ENCODE results near the gene EIF4EBP3.
A peak's percentile ranks its signal among the peaks of the same experiment; 100 is the strongest.

Gene EIF4EBP3

DNA sequence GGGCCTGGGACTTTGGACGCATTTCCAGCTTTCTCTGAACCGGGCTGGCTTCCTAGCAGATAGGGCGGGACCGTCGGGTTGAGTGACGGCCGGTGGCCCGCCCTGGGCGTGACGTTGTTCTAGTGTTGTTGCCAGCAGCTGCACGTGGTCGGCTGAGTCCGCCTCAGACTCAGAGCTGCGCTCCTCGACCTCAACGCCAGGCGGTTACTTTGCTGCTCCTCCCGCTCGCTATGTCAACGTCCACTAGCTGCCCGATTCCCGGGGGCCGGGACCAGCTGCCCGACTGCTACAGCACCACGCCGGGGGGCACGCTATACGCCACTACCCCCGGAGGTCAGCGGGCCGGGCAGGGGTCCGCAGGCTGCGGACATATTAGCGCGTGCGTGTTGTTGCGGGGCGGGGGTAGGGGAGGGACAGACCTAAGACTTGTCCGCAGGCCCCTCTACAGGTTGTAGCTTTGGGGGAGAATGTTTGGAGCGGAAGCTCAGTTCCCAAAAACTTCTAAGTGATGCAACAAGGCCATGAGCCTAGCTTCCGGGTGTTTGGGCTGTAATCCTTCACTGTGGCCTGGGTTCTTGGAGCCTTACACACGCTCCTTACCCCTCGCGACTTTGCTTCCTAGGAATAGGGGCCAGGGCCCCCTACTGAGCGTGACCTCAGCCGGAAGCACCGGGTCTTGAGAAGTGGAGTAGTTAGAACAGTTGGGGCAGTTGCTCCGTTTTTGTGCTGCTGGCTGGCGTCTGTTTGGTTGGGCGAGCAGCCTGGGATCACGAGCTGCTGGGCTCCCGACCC lies at the start of gene EIF4EBP3:
Gene EIF4EBP3, plus strand, starts transcription at position 155 of the 792 bp plus-strand sequence. Its CDS starts 76 bp downstream, at position 231.
- peaks cover 65% of the 10 kb centered on the region for H3K36me3 ChIP-seq
- H4K20me1 ChIP-seq: no peaks in the 10 kb centered on the region
- TF ChIP-seq Cebpa-rat (IDR thresholded peaks at IDR 0.05): no peak
- no peaks in the 10 kb centered on the region for H3K9me3 ChIP-seq
- peak within 1 kb of the TSS; percentile 91 for H3K27ac ChIP-seq
- H3K9ac ChIP-seq: peak within 1 kb of the TSS; percentile 82
- H3K27me3 ChIP-seq: no peaks in the 10 kb centered on the region
- H3K4me2 ChIP-seq: peak within 1 kb of the TSS; percentile 83
- peak within 1 kb of the TSS; percentile 68 for H3K4me3 ChIP-seq
- H3K4me1 ChIP-seq: peaks cover 42% of the 10 kb centered on the region

DNA sequence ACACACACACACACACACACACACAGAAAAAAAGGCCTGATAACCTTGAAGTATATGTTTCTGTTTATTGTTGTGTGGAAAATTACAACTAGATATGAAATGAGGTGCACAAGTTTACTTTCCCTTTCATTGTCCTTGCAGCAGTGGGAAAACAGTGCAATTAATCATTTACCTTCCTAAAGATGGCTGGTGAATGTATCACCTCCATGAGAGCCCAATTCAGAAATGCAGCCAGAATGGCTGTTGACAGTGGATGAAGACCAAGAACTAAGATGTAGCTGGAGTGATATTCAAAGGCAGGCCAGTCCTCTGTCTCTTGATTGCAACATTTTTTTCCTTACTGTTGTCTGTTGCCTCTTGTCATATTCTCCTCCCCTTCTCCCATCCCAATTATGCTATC lies 49.6 kb upstream of the EIF4EBP3 start:
- no peak overlapping the region for H3K27ac ChIP-seq
- H3K36me3 ChIP-seq: peaks cover 61% of the 10 kb centered on the region
- 0 out of 2 replicates have a peak, but pooled peaks cover 6% of the 10 kb centered on the region for H4K20me1 ChIP-seq
- H3K4me2 ChIP-seq: no peak overlapping the region
- no peak for TF ChIP-seq Cebpa-rat (IDR thresholded peaks at IDR 0.05)
- no peak overlapping the region for H3K4me3 ChIP-seq
- H3K9me3 ChIP-seq: no peaks in the 10 kb centered on the region
- H3K27me3 ChIP-seq: no peaks in the 10 kb centered on the region
- no peaks in the 10 kb centered on the region for H3K4me1 ChIP-seq
- H3K9ac ChIP-seq: no peak overlapping the region

DNA sequence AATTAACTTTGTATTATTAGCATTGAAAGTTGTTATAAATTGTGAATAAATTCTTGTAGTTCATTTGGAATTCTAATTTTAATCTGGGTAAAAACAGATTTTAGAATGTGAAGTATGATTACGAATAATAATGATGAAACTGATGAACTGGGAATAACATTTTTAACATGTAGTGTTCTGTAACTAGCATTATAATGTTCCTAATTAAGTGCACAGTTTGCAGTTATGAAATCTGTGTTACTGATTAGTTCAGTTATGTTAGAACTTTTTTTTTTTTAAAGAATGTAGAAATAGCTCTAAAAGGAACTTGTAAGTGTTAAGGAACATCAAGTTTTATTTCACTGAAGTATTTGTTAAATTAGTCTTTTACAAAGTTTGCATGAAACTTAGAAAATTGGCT lies 48.9 kb upstream of the EIF4EBP3 start:
- Histone ChIP-seq H3K36me3 (peaks cover 58% of the 10 kb centered on the region), H3K27me3 (no peaks in the 10 kb centered on the region)

DNA sequence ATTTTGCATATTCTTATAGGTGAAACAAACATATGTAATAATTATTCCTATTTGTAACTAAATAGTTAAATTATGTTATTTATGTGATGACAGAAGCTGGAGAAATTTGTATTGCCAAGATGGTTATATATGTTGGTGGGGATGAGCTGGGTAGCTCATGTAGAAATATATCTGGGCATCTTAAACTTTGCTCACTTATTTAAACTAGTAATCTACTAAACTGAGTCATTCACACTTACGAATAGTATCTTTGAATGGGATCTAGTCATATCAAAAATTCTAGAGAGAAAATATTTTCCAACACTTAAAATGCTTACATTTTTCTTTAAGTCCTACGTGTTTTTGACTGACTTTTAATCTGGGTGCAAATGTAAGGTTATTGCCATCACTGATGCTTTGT lies 44.6 kb upstream of the EIF4EBP3 start:
- Histone ChIP-seq H3K36me3 (peaks cover 65% of the 10 kb centered on the region), H4K20me1 (no peaks in the 10 kb centered on the region), H3K4me2 (no peak overlapping the region), H3K27me3 (no peaks in the 10 kb centered on the region), H3K4me3 (no peak overlapping the region), H3K4me1 (no peaks in the 10 kb centered on the region), H3K9ac (no peak overlapping the region), H3K27ac (no peak overlapping the region), H3K9me3 (no peaks in the 10 kb centered on the region)
- no peak for TF ChIP-seq Cebpa-rat (IDR thresholded peaks at IDR 0.05)

More for the DNA sequence above, 48.9 kb upstream of the EIF4EBP3 start:
- Histone ChIP-seq H3K4me3 (no peak overlapping the region), H3K9ac (no peak overlapping the region), H4K20me1 (no peaks in the 10 kb centered on the region), H3K27ac (no peak overlapping the region), H3K9me3 (no peaks in the 10 kb centered on the region), H3K4me2 (no peak overlapping the region), H3K4me1 (no peaks in the 10 kb centered on the region)
- TF ChIP-seq Cebpa-rat (IDR thresholded peaks at IDR 0.05): no peak

DNA sequence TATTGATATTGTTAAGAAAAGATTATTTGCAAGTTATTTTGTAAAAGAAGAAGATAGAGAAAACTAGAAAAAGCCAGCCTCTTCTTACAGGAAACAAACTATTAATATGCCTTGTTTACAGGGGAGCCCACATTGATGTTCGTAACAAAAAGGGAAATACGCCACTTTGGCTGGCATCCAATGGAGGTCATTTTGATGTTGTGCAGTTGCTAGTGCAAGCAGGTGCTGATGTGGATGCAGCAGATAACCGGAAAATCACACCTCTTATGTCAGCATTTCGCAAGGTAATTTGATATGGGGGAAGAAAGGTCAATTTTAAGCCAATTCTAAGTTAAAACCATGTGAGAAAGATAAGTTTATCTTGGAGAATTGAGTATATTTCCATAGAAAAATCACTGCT lies 37.6 kb upstream of the EIF4EBP3 start:
- peaks cover 98% of the 10 kb centered on the region for H3K36me3 ChIP-seq

DNA sequence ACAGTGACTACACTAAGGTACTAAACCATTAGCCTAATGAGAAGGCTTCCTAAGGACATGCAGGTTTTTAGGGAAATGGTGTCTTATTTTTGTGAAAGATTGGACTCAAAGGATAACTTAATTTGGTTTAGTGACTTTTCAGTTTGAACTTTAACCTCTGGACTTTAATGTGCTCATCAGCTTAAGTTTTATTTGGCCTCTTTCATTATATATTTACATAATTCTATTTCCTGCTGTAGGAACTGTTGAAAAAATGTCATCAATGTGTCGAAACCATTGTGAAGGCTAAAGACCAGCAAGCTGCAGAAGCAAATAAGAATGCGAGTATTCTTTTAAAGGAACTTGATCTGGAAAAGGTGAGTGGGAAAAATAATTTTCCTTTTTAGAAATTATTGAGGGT lies 34.3 kb upstream of the EIF4EBP3 start:
- TF ChIP-seq Cebpa-rat (IDR thresholded peaks at IDR 0.05): no peak
- Histone ChIP-seq H3K27ac (no peak overlapping the region), H3K4me2 (no peak overlapping the region), H3K4me3 (no peak overlapping the region), H3K4me1 (no peaks in the 10 kb centered on the region), H4K20me1 (no peaks in the 10 kb centered on the region), H3K9me3 (peaks cover 24% of the 10 kb centered on the region), H3K9ac (no peak overlapping the region), H3K27me3 (no peaks in the 10 kb centered on the region), H3K36me3 (peaks cover 80% of the 10 kb centered on the region)

More for the DNA sequence above, 37.6 kb upstream of the EIF4EBP3 start:
- no peak for TF ChIP-seq Cebpa-rat (IDR thresholded peaks at IDR 0.05)
- H3K9ac ChIP-seq: no peak overlapping the region
- H3K27me3 ChIP-seq: no peaks in the 10 kb centered on the region
- H3K4me1 ChIP-seq: no peaks in the 10 kb centered on the region
- H3K27ac ChIP-seq: no peak overlapping the region
- no peak overlapping the region for H3K4me3 ChIP-seq
- no peaks in the 10 kb centered on the region for H4K20me1 ChIP-seq
- H3K9me3 ChIP-seq: peaks cover 18% of the 10 kb centered on the region
- no peak overlapping the region for H3K4me2 ChIP-seq

DNA sequence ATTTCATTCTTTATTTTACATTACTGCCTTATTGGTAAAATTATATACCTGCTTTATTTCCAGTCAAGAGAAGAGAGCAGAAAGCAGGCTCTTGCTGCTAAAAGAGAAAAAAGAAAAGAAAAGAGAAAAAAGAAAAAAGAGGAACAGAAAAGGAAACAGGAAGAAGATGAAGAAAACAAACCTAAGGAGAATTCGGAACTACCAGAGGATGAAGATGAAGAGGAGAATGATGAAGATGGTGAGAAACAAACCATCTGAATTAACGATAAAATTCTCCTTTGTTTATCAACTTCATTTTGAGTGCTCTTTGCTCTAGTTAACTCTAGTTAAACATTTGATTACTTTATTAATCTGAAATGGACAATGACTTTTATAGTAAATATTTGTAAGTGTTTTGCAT lies 23.5 kb upstream of the EIF4EBP3 start:
- H3K36me3 ChIP-seq: peaks cover 72% of the 10 kb centered on the region

DNA sequence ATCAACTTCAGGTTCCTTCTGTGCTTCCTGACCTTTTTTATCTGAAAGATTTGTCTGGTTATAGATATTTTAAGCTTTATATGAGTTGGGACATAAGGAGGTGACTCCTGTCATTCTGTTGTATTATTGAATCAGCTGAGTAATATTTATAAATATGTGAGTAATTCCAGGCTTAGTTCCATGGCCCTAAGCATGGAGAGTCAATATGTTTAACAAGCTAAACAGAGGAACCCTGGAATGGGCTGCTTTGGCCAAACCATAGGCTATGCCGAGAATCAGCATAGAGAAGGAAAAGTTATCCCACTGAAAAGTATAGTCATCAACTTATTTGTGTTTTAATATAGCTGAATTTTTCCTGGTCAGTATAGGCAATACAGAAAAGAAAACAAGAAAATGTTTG lies 7.2 kb upstream of the EIF4EBP3 start:
- H3K9ac ChIP-seq: no peak overlapping the region
- H3K4me2 ChIP-seq: no peak overlapping the region
- peaks cover 99% of the 10 kb centered on the region for H3K36me3 ChIP-seq
- H3K4me1 ChIP-seq: no peaks in the 10 kb centered on the region
- H3K4me3 ChIP-seq: no peak overlapping the region
- no peak overlapping the region for H3K27ac ChIP-seq
- no peaks in the 10 kb centered on the region for H4K20me1 ChIP-seq
- no peak for TF ChIP-seq Cebpa-rat (IDR thresholded peaks at IDR 0.05)
- no peaks in the 10 kb centered on the region for H3K27me3 ChIP-seq
- no peaks in the 10 kb centered on the region for H3K9me3 ChIP-seq

More for the DNA sequence above, 23.5 kb upstream of the EIF4EBP3 start:
- Histone ChIP-seq H3K9me3 (no peaks in the 10 kb centered on the region), H3K27me3 (no peaks in the 10 kb centered on the region), H3K27ac (no peak overlapping the region), H3K4me3 (no peak overlapping the region), H4K20me1 (0 out of 2 replicates have a peak, but pooled peaks cover 8% of the 10 kb centered on the region), H3K9ac (no peak overlapping the region), H3K4me2 (no peak overlapping the region), H3K4me1 (peaks cover 3% of the 10 kb centered on the region; the same call in 1 of the 2 replicates)
- TF ChIP-seq Cebpa-rat (IDR thresholded peaks at IDR 0.05): no peak

DNA sequence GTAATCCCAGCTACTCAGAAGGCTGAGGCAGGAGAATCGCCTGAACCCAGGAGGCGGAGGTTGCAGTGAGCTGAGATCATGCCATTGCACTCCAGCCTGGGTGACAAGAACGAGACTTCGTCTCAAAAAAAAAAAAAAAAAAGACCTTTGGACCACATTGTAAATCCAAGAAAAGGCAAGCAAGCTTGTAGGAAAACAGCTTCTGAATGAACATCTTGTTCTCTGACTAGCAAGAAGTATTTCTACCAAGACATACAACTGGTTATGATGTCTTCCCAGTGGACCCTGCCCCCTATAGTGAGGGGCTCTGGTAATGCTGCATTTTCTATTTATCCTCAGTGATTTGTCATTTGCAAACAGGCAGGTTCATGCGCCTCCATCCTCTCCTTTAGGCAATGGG lies 4.5 kb upstream of the EIF4EBP3 start:
- no peaks in the 10 kb centered on the region for H3K9me3 ChIP-seq
- peaks cover 73% of the 10 kb centered on the region for H3K36me3 ChIP-seq

DNA sequence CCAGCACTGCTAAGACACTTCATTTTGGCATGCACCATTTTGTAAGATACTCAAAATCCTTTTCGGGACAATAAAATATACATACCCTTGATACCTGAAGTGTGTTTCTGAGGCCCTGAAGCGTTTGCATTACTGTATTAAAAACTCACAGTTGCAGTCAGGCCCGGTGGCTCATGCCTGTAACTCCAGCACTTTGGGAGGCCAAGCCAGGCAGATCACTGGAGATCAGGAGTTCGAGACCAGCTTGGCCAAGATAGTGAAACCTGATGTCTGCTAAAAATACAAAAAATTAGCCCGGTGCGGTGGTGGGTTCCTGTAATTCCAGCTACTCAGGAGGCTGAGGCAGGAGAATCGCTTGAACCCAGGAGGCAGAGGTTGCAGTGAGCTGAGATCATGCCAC lies 2.5 kb upstream of the EIF4EBP3 start:
- H3K4me3 ChIP-seq: no peak overlapping the region
- H4K20me1 ChIP-seq: no peaks in the 10 kb centered on the region
- peaks cover 34% of the 10 kb centered on the region for H3K4me1 ChIP-seq
- no peaks in the 10 kb centered on the region for H3K9me3 ChIP-seq
- no peak overlapping the region for H3K9ac ChIP-seq
- no peak overlapping the region for H3K4me2 ChIP-seq
- no peaks in the 10 kb centered on the region for H3K27me3 ChIP-seq
- no peak for TF ChIP-seq Cebpa-rat (IDR thresholded peaks at IDR 0.05)
- peaks cover 67% of the 10 kb centered on the region for H3K36me3 ChIP-seq
- H3K27ac ChIP-seq: no peak overlapping the region

More for the DNA sequence above, 4.5 kb upstream of the EIF4EBP3 start:
- no peak for TF ChIP-seq Cebpa-rat (IDR thresholded peaks at IDR 0.05)
- H3K9ac ChIP-seq: no peak overlapping the region
- no peaks in the 10 kb centered on the region for H3K27me3 ChIP-seq
- no peak overlapping the region for H3K4me2 ChIP-seq
- no peak overlapping the region for H3K27ac ChIP-seq
- H3K4me3 ChIP-seq: no peak overlapping the region
- peaks cover 16% of the 10 kb centered on the region for H3K4me1 ChIP-seq
- no peaks in the 10 kb centered on the region for H4K20me1 ChIP-seq

Data from BLaER1 (cell line).